ENCODE data around the gene PIP4K2C. TPM values are rescaled to one million over a fixed set of nuclear protein-coding genes. Genes with fewer than 3 reads are reported as not detected.
A peak's percentile ranks its signal among the peaks of the same experiment; 100 is the strongest.

Gene PIP4K2C
- total RNA-seq, result 10 to 100 TPM; 15.3 to 16.1 TPM
- long read RNA-seq, transcript PIP4K2C-201 (10 exons, 2,924 nt), result major isoform, 21 of 23 reads
- long read RNA-seq, partial matches to known transcripts, result 0 of 23 reads
- long read RNA-seq, other reads (novel, unspliced or antisense), result 2 of 23 reads

DNA sequence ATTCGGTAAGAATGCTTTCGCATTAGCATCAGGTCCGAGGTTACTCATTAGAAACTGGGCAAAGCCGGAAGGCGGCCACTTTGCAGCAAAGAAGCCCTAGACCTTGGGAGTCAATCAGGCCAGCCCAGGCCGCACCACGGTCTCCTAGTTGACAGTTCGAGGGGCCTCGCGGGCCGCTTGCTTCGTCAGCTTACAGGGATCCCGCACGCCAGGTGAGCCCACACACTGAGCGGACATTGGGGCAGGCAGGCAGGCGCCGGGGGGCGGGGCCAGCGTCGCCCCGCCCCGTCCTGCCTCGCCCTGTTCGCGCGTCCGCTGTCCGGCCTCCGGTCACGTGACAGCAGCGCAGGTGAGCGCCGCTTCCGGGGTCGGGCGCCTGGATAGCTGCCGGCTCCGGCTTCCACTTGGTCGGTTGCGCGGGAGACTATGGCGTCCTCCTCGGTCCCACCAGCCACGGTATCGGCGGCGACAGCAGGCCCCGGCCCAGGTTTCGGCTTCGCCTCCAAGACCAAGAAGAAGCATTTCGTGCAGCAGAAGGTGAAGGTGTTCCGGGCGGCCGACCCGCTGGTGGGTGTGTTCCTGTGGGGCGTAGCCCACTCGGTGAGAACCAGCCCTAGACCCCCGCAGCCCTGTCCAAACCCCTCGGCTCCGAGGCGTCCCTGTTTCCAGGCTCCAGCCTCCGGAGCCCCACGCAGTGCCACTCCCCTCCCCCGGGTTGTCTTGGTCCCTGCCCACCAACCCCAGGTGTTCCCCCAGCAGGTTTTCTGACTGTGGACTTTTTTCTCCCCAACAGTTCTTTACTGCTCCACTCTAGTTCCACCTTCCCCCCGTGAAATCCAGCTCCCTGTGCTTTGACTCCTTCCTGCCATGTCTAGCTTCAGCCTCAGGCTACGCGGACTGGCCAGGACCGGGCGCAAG is at the start of gene PIP4K2C:
Gene PIP4K2C (plus strand): TSS at position 329 of the 918 bp plus-strand sequence. CDS start 98 bp downstream, at position 427.
- DNase-seq (peak; percentile 77), ATAC-seq (peak; percentile 98 to 99)
- intact Hi-C loops (cut with DNase I), result no loop called here

DNA sequence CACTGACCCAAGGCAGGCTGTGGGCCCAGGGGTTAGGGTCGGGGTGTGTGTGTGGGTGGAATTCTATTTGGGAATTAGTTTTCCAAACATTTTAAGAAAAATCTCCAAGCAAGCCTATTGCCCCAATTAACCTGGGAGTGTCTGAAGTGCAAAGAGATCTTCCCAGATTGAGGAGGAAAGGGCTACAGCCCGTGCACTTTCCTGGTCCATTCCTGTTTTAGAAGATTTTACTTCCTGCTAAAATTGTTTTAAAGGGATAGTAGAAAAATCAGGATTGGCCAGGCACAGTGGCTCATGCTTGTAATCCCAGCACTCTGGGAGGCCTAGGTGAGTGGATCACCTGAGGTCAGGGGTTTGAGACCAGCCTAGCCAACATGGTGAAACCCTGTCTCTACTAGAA is 49.3 kb upstream of the PIP4K2C start:
- ATAC-seq, result no peak
- intact Hi-C loops (cut with DNase I), result no loop called here
- no peak for DNase-seq

- intact Hi-C loops (cut with DNase I), result no loop called here
- ATAC-seq, result no peak
Measured at GRCh38 chr12:57543581-57543980, 47.4 kb upstream of the PIP4K2C start.

DNA sequence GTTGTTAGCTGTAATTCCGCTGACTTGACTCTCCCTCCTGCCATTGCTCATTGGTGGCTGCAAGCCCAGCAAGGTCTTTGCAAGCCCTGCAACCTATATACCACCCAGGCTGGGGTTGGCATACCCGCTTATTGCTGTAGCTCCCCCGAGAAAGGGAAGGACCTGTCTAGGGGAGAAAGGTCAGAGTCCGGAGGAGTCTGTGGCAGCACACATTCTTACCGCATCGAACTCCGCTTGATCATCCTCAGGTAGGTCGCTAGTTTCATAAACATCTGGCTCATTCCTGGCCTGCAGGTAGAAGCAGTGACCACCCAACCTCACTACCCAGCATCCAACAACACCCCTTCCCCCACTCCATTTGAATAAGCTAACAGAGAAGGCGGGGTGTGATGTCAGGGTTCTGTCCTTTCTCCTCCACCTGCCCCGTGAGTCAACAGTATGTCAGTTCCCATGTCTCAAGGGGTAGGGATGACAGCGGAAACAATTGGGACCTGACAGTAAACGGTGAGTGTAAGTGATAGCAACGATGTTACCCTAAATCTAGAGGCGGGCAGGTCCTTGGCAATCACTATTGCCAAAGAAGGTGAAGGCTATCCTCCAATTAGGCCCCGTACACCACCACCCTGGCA is 45.1 kb upstream of the PIP4K2C start:
- no peak for ATAC-seq
- DNase-seq, result no peak
- intact Hi-C loops (cut with DNase I), result no loop called here

More at GRCh38 chr12:57543581-57543980, 47.4 kb upstream of the PIP4K2C start:
- no peak for DNase-seq

DNA sequence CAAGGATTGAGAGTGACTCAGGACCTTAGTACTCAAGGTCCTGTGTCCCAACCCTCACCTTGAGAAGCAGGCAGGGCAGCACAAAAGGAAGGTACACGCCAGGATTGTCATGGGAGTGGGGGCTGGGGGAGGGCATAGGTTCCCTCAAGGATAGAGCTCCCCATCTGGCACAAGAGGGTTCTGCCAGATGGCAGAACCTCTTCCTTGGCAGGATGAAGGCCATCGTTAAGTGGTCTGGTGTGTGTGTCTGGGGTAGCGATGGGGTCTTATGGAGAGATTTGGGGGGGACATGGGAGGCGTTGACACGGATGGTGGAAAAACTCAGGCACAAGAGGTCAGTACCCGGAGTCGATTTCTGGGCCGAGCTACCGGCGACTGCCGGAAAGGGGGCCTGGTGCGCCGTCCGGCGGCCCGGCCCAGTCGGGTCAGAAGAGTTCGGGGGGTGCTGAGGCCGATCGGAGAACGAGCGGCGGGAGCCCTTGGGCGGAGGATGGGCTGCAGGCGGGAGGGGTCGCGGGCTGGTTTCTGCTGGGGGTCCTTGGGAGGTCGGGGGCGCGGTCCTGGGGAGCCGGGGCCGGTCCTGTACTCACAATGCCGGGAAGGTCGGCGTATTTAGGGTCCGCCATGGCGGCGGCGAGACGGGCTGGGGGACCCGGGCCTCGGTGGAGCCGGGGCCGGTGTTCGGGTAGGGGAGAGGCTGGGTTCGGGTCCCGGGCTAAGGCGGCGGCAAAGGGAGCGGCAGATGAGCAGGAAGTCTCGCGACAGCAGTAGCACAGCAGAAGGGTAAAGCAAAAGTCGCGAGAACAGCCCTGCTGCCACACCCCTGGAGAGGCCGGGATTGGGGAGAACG is 44.3 kb upstream of the PIP4K2C start, which contains the start of gene DCTN2:
Gene DCTN2 (minus strand): TSS at position 755 of the 850 bp plus-strand sequence. CDS start 129 bp downstream, at position 626.
- DNase-seq (peak; percentile 96), ATAC-seq (peak; percentile 98 to 100)
- intact Hi-C loops (cut with DNase I), result no loop called here

GRCh38 chr12:57547288-57548012 is 43.5 kb upstream of the PIP4K2C start:
- ATAC-seq (no peak), DNase-seq (no peak)
- intact Hi-C loops (cut with DNase I), result no loop called here

GRCh38 chr12:57548013-57548315 is 43.0 kb upstream of the PIP4K2C start:
- DNase-seq (no peak), ATAC-seq (no peak)
- intact Hi-C loops (cut with DNase I), result no loop called here

DNA sequence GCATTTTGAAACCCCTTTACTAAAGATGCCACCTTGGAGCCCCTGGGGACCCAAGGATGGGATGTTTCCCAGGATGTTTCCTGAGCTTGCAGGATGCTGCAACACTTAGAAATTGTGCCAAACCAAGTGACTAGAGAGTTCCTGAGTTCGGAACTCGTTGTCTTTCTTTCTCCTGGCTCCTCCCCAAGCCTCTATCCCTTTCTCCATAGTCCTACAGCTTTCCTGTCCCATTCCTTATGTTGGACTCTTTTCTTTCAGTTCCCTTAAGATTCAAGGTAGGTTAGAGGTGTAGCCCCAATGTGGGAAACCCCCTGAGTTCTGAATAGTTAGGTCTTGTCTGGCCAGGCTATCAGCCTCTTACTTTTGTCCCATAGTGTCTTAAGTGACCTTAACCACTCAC is 42.5 kb upstream of the PIP4K2C start:
- DNase-seq (no peak), ATAC-seq (no peak)
- intact Hi-C loops (cut with DNase I), result no loop called here

DNA sequence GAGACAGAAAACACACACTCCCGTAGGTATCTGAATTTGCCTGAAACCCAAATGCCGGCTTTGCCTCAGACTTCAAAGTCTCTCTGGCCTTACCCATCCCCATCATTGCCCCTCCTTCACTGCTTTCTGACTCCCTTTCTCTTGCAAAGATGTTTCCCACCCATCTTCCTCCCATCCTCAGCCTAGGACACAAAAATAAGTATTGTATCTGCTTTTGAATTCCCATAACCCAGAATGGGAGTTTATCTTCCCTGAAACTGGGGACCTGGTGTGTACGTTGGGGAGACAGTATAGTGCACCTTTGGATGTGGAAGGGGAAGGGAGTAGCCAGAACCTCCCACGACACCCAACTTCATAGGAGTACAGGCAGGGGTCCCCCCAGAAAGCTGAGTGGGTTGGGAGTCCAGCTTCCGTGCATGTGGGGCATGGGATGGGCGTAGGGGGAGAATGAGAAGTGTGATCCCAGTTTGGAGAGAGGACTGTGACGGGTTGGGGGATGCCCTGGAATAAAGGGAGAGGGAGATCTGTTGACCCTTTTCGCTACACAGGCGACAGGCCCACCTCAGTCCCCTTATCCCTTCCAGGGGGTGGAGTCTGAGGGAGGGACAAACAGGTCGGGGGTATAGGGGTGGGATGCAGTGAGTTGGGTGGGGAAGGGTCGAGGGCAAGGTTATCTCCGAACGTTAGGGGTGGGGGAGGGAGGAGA is 41.6 kb upstream of the PIP4K2C start:
- intact Hi-C loops (cut with DNase I), result no loop called here
- no peak for DNase-seq
- no peak for ATAC-seq

GRCh38 chr12:57549909-57550640 is 40.9 kb upstream of the PIP4K2C start, which contains the start of gene KIF5A:
TSS of gene KIF5A (plus strand) at chr12:57550044. CDS start at chr12:57550272, 228 bp downstream.
- ATAC-seq (peak in 1 of 2 donors; percentile 4), DNase-seq (no peak)
- intact Hi-C loops (cut with DNase I), result no loop called here

DNA sequence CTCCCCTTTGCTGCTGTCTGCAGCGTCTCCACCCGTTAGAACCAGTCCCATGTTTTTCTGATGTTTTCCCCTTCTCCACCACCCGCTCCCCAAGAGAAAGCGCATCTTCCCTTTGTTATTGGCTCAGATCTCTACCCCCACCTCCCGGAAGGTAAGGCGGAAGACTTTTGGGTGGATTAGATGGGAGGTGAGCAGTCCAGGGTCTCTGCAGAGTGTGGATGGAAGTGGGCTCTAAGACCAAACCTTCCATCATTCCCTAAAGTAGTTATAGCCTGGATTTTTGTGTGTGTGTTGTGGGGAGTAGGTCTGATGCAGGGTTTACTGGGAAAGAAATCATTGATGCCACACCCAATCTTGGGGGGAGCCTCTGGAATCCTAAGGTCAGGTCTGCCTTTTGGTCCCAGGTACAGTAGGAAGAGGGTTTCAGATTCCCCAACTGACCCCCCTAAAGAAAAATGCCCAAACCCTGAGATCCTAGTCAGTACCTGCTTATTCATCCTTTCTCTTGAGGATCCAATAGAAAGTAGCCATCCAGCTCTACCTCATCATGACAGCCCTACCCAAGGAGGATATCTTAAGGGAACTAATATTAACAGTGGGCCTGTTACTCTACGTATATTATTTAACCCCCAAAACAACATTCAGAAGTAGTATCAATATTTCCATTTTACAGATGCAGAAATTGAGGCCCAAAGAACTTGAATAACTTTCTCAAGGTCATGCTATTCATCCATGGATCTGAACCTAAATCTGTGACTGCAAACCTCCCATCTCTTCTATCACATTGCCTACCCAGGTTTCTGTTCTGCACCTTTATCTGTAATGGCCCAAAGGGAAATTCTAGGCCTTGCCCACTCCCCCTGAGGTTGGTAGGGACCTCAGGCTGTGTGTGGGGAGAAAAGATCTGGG is 40.1 kb upstream of the PIP4K2C start:
- ATAC-seq (no peak), DNase-seq (no peak)
- intact Hi-C loops (cut with DNase I), result no loop called here

GRCh38 chr12:57551637-57552305 is 39.2 kb upstream of the PIP4K2C start:
- no peak for ATAC-seq
- no peak for DNase-seq
- intact Hi-C loops (cut with DNase I), result no loop called here

GRCh38 chr12:57552306-57552651 is 38.7 kb upstream of the PIP4K2C start:
- DNase-seq (no peak), ATAC-seq (no peak)
- intact Hi-C loops (cut with DNase I), result no loop called here

- ATAC-seq (no peak), DNase-seq (no peak)
- intact Hi-C loops (cut with DNase I), result no loop called here
Measured at GRCh38 chr12:57552835-57553313, 38.1 kb upstream of the PIP4K2C start.

DNA sequence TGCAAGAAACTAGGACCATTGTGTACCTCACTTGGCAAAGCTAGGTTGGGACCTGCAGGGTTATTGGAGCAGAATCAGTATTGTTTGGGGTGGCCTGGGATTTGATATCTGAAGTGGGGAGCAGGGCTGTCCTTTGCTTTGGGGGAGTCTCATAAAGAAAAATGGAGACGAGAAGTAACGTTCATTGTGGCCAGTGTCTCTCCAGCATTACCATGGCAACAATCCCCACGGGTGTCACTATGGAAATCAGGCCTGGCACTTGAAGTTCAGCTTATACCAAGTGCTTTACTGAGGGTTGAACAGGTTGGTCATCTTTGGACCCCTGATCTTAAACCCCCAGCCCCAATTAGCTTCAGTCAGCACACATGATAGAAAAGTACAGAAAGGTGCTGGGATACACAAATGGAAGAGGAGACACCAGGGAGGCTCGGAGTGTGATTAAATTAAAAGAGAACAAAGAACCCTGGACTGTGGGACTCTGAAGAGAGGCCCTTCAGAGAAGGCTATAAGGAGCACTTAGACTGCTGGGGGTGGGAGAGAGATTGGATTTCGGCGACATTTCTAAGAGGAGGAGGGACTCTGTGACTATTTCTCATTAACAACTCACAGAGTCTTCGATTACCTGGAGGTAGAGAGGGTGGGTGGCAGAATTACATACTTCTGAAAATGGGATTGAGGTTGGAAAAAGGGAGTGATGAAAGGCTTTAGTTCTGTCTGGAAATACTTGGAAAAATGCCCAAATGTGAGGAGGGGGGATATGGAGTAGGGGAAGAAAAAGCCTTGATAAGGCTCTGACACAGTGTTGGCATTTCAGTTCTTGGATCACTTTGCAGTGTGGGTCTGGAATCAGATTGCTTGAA is 37.4 kb upstream of the PIP4K2C start:
- ATAC-seq, result no peak
- intact Hi-C loops (cut with DNase I), result no loop called here
- no peak for DNase-seq
